HG03064 (cell line): ENCODE results near the gene GRM5.

ENCODE experiments used
- ATAC-seq: cut with Tn5 transposase; IDR thresholded peaks from one replicate; pipeline ENCODE4 v1.9.1; 2021; ENCODE audit warnings: low read depth; ENCODE audit not compliant: unreplicated experiment

The GRM5 gene

DNA sequence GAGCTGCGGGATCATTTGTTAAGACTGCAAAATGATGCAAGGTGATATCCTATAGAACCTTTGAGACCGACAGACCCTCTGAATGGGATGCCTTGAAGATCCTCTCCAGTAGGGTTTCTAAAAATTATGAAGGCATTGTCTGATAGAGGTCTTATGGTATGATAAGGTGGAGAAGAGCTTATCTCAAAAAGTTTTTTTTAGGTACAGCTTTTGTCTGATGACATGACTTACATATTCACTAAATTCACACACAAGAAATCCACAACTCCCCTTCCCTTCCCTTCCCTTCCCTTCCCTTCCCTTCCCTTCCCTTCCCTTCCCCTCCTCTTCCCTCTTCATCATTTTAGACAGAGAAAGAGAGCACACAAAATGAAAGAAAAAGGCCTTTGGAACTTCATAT is 609.8 kb downstream of the GRM5 start:
- no peak for ATAC-seq

DNA sequence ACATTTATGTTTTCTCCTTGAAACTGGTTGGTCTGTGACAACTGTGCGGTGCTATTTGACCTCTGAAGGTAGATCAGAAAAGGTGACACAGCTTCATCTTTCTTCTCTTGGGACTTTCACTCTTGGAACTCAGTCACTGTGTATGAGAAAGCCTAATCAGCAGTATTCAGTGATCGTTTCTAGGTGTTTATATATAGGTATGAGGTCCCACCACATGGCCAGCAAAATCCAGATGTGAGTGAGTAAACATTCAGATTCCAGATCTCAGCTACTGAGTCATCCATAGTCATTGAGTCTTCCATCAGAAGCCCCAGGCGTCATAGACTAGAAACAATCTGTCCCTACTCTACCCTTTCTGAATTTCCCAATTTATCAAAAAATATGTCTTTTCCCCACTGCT is 610.9 kb downstream of the GRM5 start:
- no peak for ATAC-seq
